RWPE1 (cell line): Measurements from ENCODE around the gene PVRIG.
"Not testable (repeated sequence)": the region's sequence is repeated elsewhere in the genome, so short reads cannot be mapped to it uniquely, and the experiment has no call there.

Source experiments
- CTCF ChIA-PET: fragments of 350-600 bp; sonication (Branson Sonifier 250); formaldehyde crosslinking; extraction: SDS; loops from one replicate; lab custom pipeline; 2021; lab: Yijun Ruan, JAX
- POLR2A ChIA-PET: fragments of 400-600 bp; formaldehyde crosslinking; extraction: SDS; loops from one replicate; lab custom pipeline; 2020; ENCODE audit warnings: antibody characterized with exemption; ENCODE audit not compliant: low non-redundant PET; lab: Yijun Ruan, JAX
- DNase-seq: peaks from one replicate; pipeline ENCODE4 v3.0.0; 2012; ENCODE audit warnings: low spot score
- H3K27ac ChIP-seq: fragments of 450-650 bp; 2 replicates; pipeline ENCODE4 v1.5.1; 2017
- TF ChIP-seq, protein P1 (sequence below): fragments of 450-650 bp; conservative IDR thresholded peaks from 2 replicates; pipeline ENCODE4 v1.5.1; 2017; ENCODE audit warnings: low read depth, mild to moderate bottlenecking

PVRIG gene

DNA sequence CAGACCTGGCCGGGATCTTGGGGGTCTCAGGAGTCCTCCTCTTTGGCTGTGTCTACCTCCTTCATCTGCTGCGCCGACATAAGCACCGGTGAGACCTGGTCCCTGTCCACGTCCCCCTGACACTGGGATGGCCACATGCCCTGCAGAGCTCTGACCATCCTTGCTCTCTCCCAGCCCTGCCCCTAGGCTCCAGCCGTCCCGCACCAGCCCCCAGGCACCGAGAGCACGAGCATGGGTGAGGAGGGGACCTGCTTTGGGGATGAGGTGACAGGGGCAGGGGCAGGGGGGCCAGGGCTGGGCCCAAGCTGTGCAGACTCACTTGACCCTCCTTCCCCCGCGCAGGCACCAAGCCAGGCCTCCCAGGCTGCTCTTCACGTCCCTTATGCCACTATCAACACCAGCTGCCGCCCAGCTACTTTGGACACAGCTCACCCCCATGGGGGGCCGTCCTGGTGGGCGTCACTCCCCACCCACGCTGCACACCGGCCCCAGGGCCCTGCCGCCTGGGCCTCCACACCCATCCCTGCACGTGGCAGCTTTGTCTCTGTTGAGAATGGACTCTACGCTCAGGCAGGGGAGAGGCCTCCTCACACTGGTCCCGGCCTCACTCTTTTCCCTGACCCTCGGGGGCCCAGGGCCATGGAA is 959 bp downstream of the PVRIG start:
- ChIA-PET POLR2A (no interaction called here), CTCF (no interaction called here)
- TF ChIP-seq, protein P1, sequence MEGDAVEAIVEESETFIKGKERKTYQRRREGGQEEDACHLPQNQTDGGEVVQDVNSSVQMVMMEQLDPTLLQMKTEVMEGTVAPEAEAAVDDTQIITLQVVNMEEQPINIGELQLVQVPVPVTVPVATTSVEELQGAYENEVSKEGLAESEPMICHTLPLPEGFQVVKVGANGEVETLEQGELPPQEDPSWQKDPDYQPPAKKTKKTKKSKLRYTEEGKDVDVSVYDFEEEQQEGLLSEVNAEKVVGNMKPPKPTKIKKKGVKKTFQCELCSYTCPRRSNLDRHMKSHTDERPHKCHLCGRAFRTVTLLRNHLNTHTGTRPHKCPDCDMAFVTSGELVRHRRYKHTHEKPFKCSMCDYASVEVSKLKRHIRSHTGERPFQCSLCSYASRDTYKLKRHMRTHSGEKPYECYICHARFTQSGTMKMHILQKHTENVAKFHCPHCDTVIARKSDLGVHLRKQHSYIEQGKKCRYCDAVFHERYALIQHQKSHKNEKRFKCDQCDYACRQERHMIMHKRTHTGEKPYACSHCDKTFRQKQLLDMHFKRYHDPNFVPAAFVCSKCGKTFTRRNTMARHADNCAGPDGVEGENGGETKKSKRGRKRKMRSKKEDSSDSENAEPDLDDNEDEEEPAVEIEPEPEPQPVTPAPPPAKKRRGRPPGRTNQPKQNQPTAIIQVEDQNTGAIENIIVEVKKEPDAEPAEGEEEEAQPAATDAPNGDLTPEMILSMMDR: no peak
- no peak for DNase-seq
- no peak overlapping the region for H3K27ac ChIP-seq

DNA sequence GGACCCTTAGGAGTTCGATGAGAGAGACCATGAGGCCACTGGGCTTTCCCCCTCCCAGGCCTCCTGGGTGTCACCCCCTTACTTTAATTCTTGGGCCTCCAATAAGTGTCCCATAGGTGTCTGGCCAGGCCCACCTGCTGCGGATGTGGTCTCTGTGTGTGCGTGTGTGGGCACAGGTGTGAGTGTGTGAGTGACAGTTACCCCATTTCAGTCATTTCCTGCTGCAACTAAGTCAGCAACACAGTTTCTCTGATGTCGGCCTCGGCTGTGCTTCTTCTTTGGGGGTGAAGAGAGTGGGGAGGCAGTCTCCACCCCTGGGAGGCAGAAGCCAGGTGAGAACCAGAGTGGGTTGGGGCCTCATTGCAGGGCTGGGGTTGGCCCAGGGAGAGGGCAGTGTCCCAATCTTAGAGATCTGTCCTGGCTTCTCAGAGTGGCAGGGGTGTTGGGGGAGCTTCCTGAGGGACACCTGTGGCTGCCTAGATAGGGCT is 1.5 kb downstream of the PVRIG start:
- TF ChIP-seq, protein P1: no peak
- no peak overlapping the region for H3K27ac ChIP-seq
- POLR2A ChIA-PET: no interaction called here
- CTCF ChIA-PET: interaction anchor here (0.6 to 0.8 kb wide), 2 partner anchors 91 to 129 kb away, joined by 3 read pairs; no protein-coding TSS in a partner anchor
- no peak for DNase-seq

DNA sequence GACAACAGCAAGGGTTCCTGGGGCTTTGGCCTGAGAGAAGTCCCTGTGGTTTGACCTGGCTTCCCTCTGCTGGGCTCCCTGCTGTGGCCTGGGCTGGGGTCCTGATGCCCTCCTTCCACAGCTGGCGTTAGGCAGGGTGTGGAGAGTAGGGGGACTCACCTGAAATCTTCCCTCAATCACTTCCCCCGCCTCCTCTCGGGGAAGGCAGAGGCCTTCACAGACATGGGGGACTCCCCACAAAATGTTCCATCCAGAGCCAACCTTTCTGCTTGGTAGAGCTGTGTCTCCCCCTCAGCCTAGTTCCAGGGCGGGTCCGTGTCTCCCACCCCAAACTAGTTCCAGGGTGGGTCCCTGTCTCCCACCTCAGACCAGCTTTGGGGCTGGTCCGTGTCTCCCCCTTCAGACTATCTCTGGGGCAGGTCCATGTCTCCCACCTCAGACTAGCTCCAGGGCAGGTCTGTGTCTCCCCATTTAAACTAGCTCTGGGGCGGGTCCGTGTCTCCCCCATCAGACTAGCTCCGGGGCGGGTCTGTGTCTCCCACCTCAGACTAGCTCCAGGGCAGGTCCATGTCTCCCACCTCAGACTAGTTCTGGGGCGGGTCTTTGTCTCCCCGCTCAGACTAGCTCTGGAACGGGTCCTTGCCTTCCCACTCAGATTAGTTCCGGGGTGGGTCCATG is 2.2 kb downstream of the PVRIG start:
- no peak overlapping the region for H3K27ac ChIP-seq

DNA sequence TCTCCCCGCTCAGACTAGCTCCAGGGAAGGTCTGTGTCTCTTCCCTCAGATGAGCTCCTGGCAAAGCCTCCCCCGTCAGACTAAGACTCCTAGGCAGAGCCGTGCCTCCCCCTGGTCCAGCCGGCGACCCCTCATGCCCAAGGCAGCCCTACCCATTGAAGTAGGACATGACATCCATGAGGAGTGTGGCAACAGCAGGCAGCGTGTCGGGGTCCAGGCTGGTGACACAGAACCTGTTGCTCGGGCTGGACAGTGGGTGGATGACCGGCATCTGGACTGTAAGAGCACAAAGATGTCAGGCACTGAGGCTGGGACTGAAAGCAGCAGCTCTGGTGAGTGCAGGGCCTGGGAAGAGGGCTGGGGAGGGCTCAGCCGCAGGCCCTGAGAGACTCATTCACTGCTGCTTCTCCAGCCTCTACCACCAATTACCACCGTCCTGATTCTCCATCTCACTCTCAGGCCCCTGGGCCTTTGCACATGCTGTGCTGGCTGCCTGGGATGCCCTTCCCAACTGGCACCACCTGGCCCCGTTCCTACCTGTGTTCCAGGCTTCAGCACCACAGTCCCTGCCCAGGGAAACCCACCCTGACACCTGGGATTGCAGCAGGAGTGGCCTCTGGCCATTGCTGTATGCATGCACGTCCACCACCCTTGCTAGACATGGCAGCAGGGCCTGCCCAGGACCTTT is 2.8 kb downstream of the PVRIG start:
- ChIA-PET POLR2A (no interaction called here), CTCF (interaction anchor here (0.6 kb wide), 1 partner anchor 8 kb away, joined by 3 read pairs; no protein-coding TSS in a partner anchor)
- TF ChIP-seq, protein P1: no peak
- H3K27ac ChIP-seq: no peak overlapping the region
- no peak for DNase-seq

More for the DNA sequence above, 2.2 kb downstream of the PVRIG start:
- ChIA-PET POLR2A (no interaction called here), CTCF (interaction anchor here (0.6 to 0.8 kb wide), 4 partner anchors 8 to 129 kb away, joined by 3 to 4 read pairs (median 3); no protein-coding TSS in a partner anchor)
- DNase-seq: no peak
- TF ChIP-seq, protein P1: no peak

DNA sequence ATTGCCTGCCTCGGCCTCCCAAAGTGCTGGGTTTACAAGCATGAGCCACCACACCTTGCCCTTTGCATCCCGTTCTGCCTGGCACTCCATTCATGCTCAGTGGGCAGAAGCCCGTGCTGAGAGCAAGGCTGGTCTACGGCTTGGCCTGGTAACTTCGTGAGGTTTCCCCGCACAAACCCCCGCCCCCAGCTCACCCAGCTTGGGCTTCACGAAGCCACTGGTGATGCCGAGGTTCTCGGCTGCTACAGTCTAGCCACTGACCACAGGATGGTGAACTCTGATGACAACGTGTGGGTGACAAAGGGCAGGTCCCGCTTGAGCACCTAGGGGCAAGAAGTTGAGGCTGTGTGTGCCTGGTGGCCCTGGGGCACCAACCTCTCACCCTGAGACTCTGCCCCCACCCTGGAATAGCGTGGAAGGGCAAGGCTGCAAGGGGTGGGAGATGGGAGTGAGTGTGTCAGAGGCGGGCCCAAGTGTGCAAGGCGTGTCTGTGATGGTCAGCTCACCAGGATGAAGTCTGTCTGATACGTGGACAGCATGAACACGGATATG is 3.7 kb downstream of the PVRIG start:
- H3K27ac ChIP-seq, DNase-seq, POLR2A ChIA-PET, CTCF ChIA-PET: not testable (repeated sequence)

DNA sequence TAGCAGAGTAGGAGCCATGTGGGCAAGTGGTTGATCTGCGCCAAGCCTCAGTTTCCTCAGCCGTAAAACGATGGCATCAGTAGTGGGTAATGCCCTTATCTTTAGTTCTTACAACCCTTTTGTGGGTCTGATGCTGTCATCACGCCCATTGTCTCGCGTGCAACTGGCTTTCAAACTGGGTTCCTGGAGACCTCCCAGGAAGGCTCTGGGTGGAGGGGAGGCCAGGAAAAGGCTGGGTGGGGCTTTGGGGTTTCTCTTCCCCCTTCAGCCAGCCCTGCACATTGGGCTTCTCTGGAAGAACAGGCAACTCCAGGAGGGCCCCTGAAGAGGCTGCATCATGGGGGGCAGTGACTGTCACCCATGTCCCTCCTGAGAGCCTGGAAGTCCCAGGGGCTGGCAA is 5.1 kb downstream of the PVRIG start:
- POLR2A ChIA-PET, DNase-seq, CTCF ChIA-PET, H3K27ac ChIP-seq: not testable (repeated sequence)

DNA sequence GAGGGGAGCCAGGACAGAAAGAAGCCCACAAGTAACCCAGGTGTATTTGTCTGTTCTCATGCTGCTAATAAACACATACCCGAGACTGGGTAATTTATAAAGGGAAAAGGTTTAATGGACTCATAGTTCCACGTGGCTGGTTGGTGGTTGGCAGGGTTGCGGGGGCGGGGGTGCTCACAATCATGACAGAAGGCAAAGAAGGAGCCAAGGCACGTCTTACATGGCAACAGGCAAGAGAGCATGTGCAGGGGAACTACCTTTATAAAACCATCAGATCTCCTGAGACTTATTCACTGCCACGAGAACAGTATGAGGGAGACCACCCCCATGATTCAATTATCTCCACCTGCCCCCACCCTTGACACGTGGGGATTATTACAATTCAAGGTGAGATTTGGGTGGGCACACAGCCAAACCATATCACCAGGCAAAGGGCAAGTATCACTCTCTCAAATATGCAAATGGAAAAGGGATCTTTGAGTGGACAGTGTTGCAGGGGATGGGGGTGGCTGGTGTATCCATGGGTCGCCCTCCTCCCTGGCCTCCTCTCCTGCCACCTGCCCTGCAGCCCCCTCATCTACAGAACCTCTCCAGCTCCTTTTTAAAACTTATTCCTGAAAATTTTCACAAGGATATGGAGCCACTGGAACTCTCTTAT is 15.0 kb downstream of the PVRIG start:
- H3K27ac ChIP-seq, CTCF ChIA-PET, POLR2A ChIA-PET, DNase-seq: not testable (repeated sequence)

DNA sequence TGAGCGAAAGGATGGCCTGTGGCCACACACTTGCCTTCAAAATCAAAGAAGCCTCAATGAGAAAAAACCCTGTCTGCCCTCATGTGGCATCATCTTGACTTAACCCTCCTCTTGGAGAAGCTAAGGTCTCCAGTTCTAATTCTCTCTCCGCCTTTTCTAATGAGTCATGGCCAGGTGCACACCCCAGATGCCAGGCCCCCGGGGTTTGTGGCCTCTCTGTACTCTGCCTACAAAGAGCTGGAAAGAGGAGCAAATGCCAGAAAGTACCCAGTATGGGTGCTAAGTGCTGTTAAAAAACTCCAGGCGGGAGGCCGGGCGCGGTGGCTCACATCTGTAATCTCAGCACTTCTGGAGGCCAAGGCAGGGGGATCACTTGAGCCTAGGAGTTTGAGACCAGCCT is 20.2 kb downstream of the PVRIG start:
- H3K27ac ChIP-seq: peak overlapping the region; percentile 58
- DNase-seq, CTCF ChIA-PET, POLR2A ChIA-PET: not testable (repeated sequence)

DNA sequence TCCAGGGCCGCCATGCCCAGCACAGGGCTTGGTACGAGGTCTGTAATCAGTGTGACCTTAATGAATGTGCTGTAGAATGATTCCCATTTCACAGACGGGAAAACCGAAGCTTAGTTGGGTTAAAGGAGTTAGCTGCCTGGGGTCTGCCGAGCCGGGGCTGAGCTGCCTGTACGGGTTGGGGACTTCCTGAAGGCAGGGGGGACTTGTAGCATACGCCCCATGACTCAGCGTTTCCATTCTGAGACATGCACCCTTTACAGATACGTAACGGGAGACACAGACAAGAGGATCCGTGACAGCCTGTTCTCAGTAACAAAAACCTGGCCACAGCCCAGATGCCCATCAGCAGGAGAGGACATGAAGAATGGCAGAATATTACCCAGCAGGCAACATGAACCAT is 23.6 kb downstream of the PVRIG start:
- CTCF ChIA-PET, DNase-seq, POLR2A ChIA-PET: not testable (repeated sequence)
- H3K27ac ChIP-seq: peak overlapping the region; percentile 9; the same call in 1 of the 2 replicates

DNA sequence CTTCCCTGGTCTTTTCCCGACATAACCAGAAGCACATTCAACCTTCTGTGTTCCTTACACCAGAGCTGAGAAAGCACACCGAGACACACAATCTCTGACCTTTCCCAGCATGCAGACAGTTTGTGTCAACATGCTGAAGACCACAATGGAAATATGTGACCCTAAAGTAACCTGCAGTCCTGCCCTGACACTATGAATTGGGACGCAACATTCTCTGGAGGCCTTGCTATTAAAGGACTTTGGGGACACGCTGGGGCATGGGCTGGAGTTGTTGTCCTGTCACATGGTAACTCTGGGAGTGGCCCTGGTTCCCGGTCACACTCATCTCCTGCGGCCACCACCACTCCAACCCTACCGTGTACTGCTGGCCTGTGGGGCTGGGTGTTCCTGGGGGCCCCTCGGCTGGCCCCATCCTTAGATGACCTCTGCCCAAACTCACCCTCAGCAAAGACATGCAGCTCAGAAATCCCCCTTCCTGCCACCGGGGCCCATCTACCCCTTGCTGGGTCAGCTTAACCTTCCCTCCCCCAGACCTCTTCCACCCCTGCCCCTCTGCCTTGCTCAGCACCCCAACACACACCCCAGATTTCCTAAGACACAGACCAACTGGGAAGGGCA is 25.3 kb downstream of the PVRIG start:
- DNase-seq, POLR2A ChIA-PET, H3K27ac ChIP-seq, CTCF ChIA-PET: not testable (repeated sequence)
